GM12872 (cell line): ENCODE results near the gene CBX1.

Source experiments
- TF ChIP-seq, protein P1 (sequence below): IDR thresholded peaks from 3 replicates; pipeline ENCODE4 v1.5.1; 2011; ENCODE audit warnings: low read depth, mild to moderate bottlenecking, low read length, moderate library complexity; ENCODE audit not compliant: insufficient read depth

Gene CBX1

DNA sequence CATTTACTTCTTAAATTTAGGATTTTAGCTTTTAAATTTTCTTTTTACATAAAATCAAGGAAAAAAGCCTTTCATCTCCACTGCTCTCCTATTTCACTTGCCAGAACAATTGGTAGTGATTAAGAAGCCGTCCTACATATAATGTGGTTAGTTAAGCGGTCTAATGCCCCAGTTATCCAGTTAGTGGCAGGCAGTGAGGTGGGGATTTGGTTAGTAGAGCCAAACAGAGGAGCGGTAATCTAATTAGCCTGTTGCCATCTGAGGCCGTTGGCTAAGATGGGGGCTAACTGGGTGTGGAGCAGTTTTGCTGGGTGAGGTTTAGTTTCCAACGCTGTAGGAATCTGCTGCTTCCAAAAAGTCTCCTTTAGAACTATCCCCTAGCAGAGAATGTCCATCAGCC lies 28.7 kb upstream of the CBX1 start:
- TF ChIP-seq, protein P1, sequence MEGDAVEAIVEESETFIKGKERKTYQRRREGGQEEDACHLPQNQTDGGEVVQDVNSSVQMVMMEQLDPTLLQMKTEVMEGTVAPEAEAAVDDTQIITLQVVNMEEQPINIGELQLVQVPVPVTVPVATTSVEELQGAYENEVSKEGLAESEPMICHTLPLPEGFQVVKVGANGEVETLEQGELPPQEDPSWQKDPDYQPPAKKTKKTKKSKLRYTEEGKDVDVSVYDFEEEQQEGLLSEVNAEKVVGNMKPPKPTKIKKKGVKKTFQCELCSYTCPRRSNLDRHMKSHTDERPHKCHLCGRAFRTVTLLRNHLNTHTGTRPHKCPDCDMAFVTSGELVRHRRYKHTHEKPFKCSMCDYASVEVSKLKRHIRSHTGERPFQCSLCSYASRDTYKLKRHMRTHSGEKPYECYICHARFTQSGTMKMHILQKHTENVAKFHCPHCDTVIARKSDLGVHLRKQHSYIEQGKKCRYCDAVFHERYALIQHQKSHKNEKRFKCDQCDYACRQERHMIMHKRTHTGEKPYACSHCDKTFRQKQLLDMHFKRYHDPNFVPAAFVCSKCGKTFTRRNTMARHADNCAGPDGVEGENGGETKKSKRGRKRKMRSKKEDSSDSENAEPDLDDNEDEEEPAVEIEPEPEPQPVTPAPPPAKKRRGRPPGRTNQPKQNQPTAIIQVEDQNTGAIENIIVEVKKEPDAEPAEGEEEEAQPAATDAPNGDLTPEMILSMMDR: no peak

DNA sequence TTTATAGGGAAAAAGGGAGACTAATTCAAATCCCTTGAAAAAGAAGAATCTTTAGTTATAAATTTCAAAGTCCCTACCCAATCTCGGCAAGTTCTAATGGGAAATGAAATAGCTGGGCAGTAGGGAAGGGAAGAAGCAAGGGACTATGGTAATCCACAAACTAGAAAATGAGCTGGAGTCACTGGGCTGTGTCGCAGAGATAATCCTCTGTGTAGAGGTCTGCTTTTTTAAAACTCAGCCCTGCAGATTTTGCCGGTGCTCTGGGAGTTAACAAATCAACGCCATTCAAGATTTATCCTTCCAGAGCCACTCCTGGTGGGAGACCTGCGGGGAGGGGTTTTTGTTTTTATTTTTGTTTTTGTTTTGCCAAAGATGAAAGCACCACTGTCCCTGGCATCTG lies 27.1 kb upstream of the CBX1 start:
- TF ChIP-seq, protein P1: no peak

DNA sequence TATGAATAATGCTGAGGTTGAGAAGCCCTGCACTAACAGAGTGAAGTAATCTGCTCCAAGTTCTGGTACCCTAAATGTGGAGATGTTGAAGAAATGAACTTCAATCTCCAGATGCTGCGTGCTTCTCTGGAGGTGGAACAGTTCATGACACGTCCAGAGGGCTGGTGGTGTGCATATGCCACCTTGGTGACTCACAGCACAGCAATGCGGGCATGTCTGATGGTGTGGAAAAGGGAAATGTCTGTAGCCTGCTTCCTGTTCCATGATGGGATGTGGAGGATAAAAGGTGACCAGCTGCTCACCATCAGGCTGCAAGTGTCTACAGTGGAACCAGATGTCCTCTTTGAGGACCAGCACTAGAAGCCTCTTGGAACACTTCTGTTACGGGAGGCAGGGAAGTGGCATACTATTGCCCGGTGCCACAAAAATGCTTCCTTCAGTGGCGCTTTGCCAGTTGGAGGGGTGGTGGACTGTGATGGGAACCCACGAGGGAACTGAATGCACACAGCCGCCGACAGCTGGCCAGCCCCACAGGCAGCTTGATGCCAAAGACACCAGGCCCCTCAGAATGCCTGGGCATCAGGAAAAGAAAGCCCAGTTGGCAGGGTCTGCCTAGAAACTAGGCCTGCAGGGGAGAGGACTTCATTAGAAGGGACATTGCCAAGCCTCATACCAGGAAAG lies 26.2 kb upstream of the CBX1 start:
- TF ChIP-seq, protein P1: no peak

GRCh38 chr17:48126532-48126850 lies 25.2 kb upstream of the CBX1 start:
- TF ChIP-seq, protein P1: no peak

DNA sequence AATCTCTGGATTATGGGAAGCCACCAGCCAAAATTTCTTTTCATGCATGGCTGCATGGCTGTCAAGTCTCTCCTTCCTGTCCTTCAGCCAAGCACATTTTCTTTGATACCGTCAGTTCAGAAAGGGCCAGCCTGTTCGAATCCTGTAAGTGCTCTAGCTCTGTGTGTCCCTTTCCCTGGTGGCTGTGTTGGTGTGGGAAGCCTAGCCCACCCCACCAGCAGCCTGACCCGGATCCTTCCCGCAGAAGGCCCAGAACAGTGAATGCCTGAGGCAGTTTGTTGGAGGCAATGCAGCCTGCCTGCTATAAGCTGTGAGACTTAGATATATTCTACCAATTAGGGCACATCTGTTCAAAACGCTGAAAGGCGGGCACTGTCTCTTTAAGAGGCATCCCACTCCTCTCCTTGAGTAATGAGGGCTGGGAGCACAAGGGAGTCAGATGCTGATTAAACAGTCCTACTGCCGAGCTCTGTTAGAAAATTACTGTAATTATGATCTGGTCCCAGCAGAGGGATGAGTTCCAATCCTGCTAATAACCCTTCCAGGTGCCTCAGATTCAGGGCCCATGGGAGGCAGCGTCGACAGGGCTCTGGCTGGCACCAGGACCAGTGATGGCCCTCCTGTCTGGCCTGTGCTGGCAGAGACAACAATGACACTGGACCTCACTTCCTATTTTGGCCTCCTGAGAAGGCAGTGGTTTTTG lies 24.7 kb upstream of the CBX1 start:
- TF ChIP-seq, protein P1: no peak

DNA sequence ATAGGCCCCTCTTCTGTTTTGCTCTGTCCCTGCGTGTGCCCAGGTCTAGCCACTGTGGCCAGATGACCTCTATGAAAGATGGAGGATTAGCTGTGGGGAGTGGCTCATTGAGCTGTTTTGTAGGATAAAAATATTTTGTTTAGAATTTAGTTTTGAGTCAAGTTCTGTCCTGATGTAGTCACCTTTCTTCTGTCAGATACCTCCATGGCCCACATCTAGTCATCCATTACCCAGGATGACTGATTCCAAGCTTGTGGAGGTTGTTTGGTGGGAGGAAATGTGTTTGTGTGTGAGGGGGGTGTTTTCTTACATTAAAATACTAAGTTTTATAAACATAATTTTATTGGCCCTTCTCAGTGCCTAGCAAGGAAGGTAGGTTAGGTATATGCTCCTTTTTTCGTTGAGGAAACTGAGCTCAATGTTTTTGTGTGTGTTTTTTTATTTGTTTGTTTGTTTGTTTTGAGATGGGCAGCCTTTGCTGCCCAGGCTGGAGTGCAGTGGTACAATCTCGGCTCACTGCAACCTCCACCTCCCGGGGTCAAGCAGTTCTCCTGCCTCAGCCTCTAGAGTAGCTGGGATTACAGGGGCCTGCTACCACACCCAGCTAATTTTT lies 22.6 kb upstream of the CBX1 start:
- TF ChIP-seq, protein P1: no peak

DNA sequence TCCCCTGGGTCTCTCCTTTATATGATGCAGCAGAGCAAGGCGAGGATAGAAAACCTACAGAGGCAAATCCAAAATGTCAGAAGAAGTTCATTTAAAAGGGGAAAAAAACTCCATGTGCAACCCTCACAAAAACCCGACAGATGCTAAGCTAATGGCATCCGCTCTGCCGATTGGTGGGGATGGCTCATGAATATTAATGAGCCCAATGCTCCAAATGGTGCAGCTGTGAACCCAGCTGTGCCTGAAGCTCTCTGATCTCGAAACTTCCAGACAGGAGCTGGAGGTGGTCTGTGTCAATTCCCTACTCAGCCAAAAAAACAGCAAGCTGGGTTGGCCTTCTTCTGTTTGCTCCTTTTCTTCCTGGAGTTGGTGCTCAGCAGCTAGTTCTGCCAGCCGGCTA lies 21.8 kb upstream of the CBX1 start:
- TF ChIP-seq, protein P1: no peak
